Activated T-helper 1 cell treated with Interleukin-2 at 50 U/mL for 16 hours (primary cell): ENCODE results near the gene UMAD1.
A peak's percentile ranks its signal among the peaks of the same experiment; 100 is the strongest.

Experiments
- DNase-seq: peaks from one replicate; pipeline ENCODE4 v3.0.0-alpha.2; 2020; ENCODE audit warnings: low read depth

The UMAD1 gene

GRCh38 chr7:7640221-7641128 lies at the start of gene UMAD1:
Gene UMAD1 (plus strand): TSS chr7:7640752. CDS start chr7:7673372, 32,620 bp downstream.
- DNase-seq: peak; percentile 96

GRCh38 chr7:7595451-7595850 lies 45.1 kb upstream of the UMAD1 start:
- DNase-seq: no peak

GRCh38 chr7:7596176-7596575 lies 44.4 kb upstream of the UMAD1 start:
- DNase-seq: no peak

- no peak for DNase-seq
Measured at GRCh38 chr7:7607010-7607409, 33.5 kb upstream of the UMAD1 start.

- no peak for DNase-seq
Measured at GRCh38 chr7:7609330-7609729, 31.2 kb upstream of the UMAD1 start.

GRCh38 chr7:7612519-7612918 lies 28.0 kb upstream of the UMAD1 start:
- DNase-seq: no peak

GRCh38 chr7:7613210-7613609 lies 27.3 kb upstream of the UMAD1 start:
- DNase-seq: no peak

- DNase-seq: no peak
Measured at GRCh38 chr7:7614018-7614741, 26.4 kb upstream of the UMAD1 start.

- DNase-seq: no peak
Measured at GRCh38 chr7:7617550-7617949, 23.0 kb upstream of the UMAD1 start.

GRCh38 chr7:7618410-7618809 lies 22.1 kb upstream of the UMAD1 start:
- no peak for DNase-seq

- no peak for DNase-seq
Measured at GRCh38 chr7:7620236-7620635, 20.3 kb upstream of the UMAD1 start.

GRCh38 chr7:7620644-7621210 lies 19.8 kb upstream of the UMAD1 start:
- no peak for DNase-seq

GRCh38 chr7:7628476-7628875 lies 12.1 kb upstream of the UMAD1 start:
- no peak for DNase-seq

GRCh38 chr7:7630626-7631329 lies 9.8 kb upstream of the UMAD1 start:
- no peak for DNase-seq

GRCh38 chr7:7639421-7639820 lies 1.1 kb upstream of the UMAD1 start:
- no peak for DNase-seq

GRCh38 chr7:7639847-7640220 lies 718 bp upstream of the UMAD1 start:
- DNase-seq: no peak

- DNase-seq: peak; percentile 6
Measured at GRCh38 chr7:7641129-7641663, 644 bp downstream of the UMAD1 start.

GRCh38 chr7:7642081-7642480 lies 1.5 kb downstream of the UMAD1 start:
- no peak for DNase-seq

GRCh38 chr7:7647495-7648036 lies 7.0 kb downstream of the UMAD1 start:
- no peak for DNase-seq

- DNase-seq: no peak
Measured at GRCh38 chr7:7650682-7651206, 10.2 kb downstream of the UMAD1 start.

GRCh38 chr7:7651479-7651878 lies 10.9 kb downstream of the UMAD1 start:
- DNase-seq: no peak
